ENCODE data around the gene PDGFB. TPM values are rescaled to one million over a fixed set of nuclear protein-coding genes. Genes with fewer than 3 reads are reported as not detected.
A peak's percentile ranks its signal among the peaks of the same experiment; 100 is the strongest.

PDGFB gene
- total RNA-seq, 2 donors from 2014 or later = 21.9 to 22.0 TPM

DNA sequence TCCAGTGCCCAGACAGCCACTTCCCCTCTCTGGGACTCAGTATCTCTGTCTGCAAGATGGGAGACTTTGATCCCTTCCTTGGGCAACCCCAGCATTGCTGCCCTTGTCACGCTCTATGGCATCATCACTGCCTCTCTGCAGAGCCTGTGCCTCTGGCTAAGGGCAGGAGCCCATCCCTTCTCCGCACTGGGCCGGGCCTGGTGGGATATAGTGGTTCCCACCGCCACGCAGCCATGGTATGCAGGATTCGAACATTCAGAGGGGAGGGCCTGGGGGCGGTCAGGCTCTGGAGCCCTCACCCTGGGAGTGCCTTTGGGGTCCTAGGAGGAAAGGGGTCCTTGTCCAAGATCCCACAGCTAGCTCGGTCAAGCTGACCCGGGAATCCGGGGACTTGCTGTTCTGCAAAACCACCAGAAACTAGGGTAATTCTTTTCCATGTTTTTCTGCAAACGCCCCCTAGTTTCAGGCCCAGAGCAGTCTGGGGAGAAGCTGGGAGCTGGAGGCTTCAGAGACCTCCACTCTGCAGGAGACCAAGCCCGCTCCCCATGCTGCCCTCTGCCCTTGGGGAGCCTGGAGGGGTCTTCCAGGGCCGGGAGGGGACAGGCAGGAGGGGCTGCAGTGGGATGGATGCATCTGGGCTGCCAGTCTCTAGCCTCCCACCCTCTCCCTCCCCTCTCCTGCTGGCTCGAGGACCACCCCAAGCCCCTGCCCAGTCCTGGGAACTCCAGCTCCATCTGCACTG, 67.9 kb downstream of the PDGFB start:
- Histone ChIP-seq H3K27me3 (no peaks in the 10 kb centered on the region), H3K4me3 (no peak overlapping the region), H3K36me3 (no peaks in the 10 kb centered on the region), H3K4me1 (peaks cover 0 to 76% of the 10 kb centered on the region in 2 donors), H3K27ac (peak overlapping the region; percentile 77 to 83), H3K9me3 (no peaks in the 10 kb centered on the region)
- DNase-seq (ENCODE audit: low spot score) = no peak
- TF ChIP-seq, protein P1, sequence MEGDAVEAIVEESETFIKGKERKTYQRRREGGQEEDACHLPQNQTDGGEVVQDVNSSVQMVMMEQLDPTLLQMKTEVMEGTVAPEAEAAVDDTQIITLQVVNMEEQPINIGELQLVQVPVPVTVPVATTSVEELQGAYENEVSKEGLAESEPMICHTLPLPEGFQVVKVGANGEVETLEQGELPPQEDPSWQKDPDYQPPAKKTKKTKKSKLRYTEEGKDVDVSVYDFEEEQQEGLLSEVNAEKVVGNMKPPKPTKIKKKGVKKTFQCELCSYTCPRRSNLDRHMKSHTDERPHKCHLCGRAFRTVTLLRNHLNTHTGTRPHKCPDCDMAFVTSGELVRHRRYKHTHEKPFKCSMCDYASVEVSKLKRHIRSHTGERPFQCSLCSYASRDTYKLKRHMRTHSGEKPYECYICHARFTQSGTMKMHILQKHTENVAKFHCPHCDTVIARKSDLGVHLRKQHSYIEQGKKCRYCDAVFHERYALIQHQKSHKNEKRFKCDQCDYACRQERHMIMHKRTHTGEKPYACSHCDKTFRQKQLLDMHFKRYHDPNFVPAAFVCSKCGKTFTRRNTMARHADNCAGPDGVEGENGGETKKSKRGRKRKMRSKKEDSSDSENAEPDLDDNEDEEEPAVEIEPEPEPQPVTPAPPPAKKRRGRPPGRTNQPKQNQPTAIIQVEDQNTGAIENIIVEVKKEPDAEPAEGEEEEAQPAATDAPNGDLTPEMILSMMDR (IDR thresholded peaks at IDR 0.05) = no peak

DNA sequence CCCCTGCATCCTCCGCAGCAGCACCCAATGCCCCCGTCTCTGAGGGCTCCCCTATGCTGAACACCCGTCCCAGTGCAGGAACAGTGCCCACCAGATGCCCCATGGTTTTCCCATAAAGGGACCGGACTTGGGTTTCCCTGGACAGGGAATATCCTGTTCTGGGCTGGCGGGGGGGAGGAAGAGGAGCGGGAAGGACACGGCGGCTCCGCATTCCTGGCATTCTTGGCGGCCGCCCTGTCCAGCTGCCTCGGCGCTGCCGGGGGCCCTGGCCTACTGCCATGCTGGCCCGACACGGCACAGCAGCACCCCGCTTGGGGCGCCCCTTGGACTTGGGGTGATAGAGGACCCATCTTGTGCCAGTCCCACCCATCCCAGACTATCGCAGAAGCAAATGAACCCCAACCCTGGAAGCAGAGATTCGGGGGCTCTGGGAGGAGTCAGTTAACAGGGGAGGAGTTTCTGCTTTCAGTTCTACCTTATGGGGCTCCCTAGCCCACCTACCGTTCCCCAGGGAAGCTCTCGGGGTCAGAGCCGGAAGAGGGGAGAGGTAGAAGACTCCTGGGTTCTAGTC, 68.6 kb downstream of the PDGFB start:
- peaks cover 0 to 82% of the 10 kb centered on the region in 2 donors for H3K4me1 ChIP-seq
- H3K4me3 ChIP-seq = peak overlapping the region in 1 of 2 donors; percentile 19

DNA sequence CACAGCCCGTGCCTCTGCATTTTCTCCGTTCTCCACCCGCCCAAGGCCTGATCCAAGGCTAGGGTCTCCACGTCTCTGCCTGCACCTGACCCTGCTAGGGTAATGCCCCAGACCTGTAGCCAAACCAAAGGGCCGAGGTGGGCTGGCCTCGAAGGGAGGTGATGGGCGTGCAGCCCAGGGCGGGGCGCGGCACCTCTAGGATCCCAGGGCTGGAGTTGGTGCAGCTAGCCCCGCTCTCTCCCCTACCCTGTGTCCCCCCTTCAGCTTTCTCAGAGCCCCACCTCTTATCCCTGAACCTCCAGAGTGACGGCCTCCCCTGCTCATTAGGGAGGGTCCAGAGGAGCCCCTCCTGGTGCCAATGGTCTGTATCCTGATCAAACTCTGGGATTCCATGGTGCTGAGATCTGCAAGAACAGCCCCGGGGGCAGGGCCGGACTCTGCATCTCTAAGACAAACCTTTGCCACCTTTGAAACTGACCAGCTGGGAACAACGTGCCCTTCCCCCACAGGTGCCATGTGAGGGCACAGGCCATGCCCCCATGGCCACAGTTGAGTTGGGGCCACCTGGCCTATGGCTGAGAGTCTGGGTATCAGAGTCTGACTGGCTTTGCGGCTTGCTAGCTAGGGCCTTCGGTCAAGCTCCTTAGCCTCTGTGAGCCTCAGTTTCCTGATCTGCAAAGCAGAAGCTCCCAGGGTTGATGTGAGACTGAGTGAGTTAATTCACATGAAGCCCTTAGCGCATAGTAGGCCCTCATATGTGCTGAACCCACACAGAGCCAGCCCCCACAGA, 69.2 kb downstream of the PDGFB start:
- Histone ChIP-seq H3K4me1 (peaks cover 0 to 89% of the 10 kb centered on the region in 2 donors), H3K36me3 (no peaks in the 10 kb centered on the region), H3K27me3 (no peaks in the 10 kb centered on the region), H3K9me3 (no peaks in the 10 kb centered on the region), H3K4me3 (no peak overlapping the region), H3K27ac (peak overlapping the region; percentile 77 to 83)
- TF ChIP-seq, protein P1 (IDR thresholded peaks at IDR 0.05) = no peak
- no peak for DNase-seq (ENCODE audit: low spot score)

More for the DNA sequence above, 68.6 kb downstream of the PDGFB start:
- no peak for DNase-seq (ENCODE audit: low spot score)
- Histone ChIP-seq H3K27me3 (no peaks in the 10 kb centered on the region), H3K36me3 (no peaks in the 10 kb centered on the region), H3K9me3 (no peaks in the 10 kb centered on the region), H3K27ac (peak overlapping the region; percentile 77 to 83)
- TF ChIP-seq, protein P1 (IDR thresholded peaks at IDR 0.05) = no peak

DNA sequence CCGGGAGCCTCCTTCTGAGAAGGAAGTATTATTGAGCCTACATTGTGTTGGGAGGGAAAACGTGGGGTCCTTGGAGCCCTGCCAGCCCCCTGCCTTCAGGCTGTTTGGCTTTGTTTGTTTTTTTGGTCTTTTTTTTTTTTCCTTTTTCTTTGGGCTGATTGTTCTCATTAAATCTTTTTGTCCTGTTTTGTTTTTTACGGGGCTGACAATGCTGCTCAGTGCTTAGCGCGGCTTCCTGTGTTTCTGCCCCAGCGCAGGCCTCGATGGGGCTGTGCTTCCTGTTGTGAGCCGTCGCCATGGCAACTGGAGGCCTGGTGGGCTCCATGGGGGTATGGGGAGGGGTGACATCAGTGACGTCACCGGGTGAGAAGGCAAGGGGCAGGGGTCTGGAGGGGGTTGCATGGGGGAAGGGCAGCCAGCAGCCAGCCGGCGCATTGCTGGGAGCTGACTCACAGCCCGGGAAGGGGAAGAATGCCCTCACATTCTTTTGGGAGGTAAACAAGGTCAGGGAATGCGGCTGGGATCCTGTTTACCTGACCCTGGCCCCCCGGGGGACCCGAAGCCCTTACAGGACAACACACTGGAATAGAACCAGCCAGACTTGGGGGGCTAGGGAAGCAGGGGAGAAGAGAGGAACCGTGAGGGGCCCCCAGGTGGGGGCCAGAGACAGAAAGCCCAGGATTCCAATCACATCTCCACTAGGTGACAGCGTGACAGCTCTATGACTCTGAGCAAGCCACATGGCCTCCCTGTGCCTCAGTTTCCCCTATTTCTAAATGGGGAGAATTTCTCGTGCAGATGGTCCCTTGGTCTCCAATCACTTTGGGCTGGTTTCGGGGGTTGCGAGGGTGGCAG, 70.1 kb downstream of the PDGFB start:
- H3K9me3 ChIP-seq = no peaks in the 10 kb centered on the region
- peak overlapping the region; percentile 77 to 83 for H3K27ac ChIP-seq
- H3K4me3 ChIP-seq = no peak overlapping the region
- peaks cover 0 to 87% of the 10 kb centered on the region in 2 donors for H3K4me1 ChIP-seq
- TF ChIP-seq, protein P1 (IDR thresholded peaks at IDR 0.05) = no peak
- H3K36me3 ChIP-seq = no peaks in the 10 kb centered on the region
- peak; percentile 89 for DNase-seq (ENCODE audit: low spot score)
- H3K27me3 ChIP-seq = no peaks in the 10 kb centered on the region

DNA sequence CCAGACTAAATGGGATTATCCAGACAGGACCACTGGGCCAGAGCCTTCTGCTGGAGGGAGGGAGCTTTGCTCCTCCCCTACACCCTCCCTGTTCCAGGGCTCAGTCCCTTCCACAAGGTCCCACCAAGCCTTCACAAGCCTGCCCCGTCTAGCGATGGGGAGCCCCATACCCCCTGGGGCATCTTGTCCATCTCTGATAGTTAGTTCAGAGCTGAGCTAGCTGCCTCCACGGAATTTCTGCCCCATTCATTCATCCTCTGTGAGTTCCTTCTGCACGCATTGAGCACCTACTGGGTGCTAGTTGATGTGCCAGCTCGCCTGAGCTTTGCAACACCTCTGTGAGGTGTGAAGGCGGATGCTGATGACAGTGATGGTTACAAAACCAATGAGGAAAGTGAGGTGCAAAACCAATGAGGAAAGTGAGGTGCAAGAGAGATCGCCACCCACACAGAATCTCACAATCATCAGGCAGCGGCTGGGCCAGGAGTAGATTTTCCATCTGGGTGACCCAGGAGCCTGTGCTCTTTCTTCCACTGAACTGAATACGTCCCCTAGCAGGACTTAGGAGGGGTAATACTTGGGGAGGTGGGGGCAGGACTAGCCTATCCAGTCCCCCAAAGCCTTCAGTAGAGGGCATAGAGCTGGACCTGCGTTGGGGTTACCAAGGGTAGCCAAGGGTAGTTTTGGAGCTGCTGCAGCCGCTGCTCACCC, 70.8 kb downstream of the PDGFB start:
- Histone ChIP-seq H3K4me1 (peaks cover 0 to 79% of the 10 kb centered on the region in 2 donors), H3K4me3 (no peak overlapping the region), H3K27me3 (no peaks in the 10 kb centered on the region), H3K27ac (peak overlapping the region; percentile 77 to 83), H3K36me3 (no peaks in the 10 kb centered on the region), H3K9me3 (no peaks in the 10 kb centered on the region)
- no peak for DNase-seq (ENCODE audit: low spot score)
- TF ChIP-seq, protein P1 (IDR thresholded peaks at IDR 0.05) = no peak

Measured in right atrium auricular region (tissue), 2 donors.